K562 (cell line): ENCODE results near the gene GPR157. TPM values are rescaled to one million over a fixed set of nuclear protein-coding genes. Genes with fewer than 3 reads are reported as not detected.

Experiments used
- CTBP1 ChIP-seq: fragments of 450-650 bp; IDR thresholded peaks from 2 replicates; pipeline ENCODE4 v1.6.1; 2016; ENCODE audit warnings: borderline replicate concordance
- CXXC5 ChIP-seq: fragments of 250-450 bp; sonication (Bioruptor Pico); IDR thresholded peaks from 2 replicates; pipeline ENCODE4 v1.8.0; 2022; ENCODE audit warnings: inconsistent platforms, mild to moderate bottlenecking, moderate library complexity
- DNMT1 ChIP-seq: fragments of 450-650 bp; IDR thresholded peaks from 2 replicates; pipeline ENCODE4 v1.6.1; 2016; ENCODE audit warnings: antibody characterized with exemption, mild to moderate bottlenecking
- EHMT2 ChIP-seq: fragments of 450-650 bp; IDR thresholded peaks from 2 replicates; pipeline ENCODE4 v1.6.1; 2018; ENCODE audit warnings: antibody characterized with exemption
- EP300 ChIP-seq: IDR thresholded peaks from 2 replicates; pipeline ENCODE4 v1.6.1; 2012; ENCODE audit warnings: low read length, improper control_type of control experiment
- FOXP1 ChIP-seq: sonication (generic); formaldehyde crosslinking; IDR thresholded peaks from 2 replicates; pipeline ENCODE4 v1.8.0; 2022; ENCODE audit warnings: mild to moderate bottlenecking, missing genetic modification reagents
- HSF4 ChIP-seq: fragments of 250-450 bp; sonication (Bioruptor Pico); IDR thresholded peaks from 2 replicates; pipeline ENCODE4 v2.1.2; 2022; ENCODE audit warnings: mild to moderate bottlenecking, moderate library complexity, borderline replicate concordance
- KDM5B ChIP-seq: fragments of 200-600 bp; sonication (generic); IDR thresholded peaks from 2 replicates; pipeline ENCODE4 v1.6.1; 2012; ENCODE audit warnings: low read depth, mild to moderate bottlenecking, moderate library complexity, low read length, control low read depth, inconsistent platforms; ENCODE audit not compliant: insufficient replicate concordance
- MAFG ChIP-seq: fragments of 450-650 bp; conservative IDR thresholded peaks from 2 replicates; pipeline ENCODE4 v1.6.1; 2016; ENCODE audit warnings: missing genetic modification characterization, missing compliant biosample characterization
- NCOA6 ChIP-seq: fragments of 450-650 bp; IDR thresholded peaks from 2 replicates; pipeline ENCODE4 v1.6.1; 2017; ENCODE audit warnings: mild to moderate bottlenecking
- NRF1 ChIP-seq, 2 experiments: fragments of 450-650 bp; IDR thresholded peaks in 1 of 2; conservative IDR thresholded peaks in 1 of 2; 2 replicates each; pipeline ENCODE4 v1.6.1; 2014; ENCODE audit warnings: mild to moderate bottlenecking in 2 of 2
- RAD21 ChIP-seq, 2 experiments: fragments of 250-450 bp in 1 of 2; fragments of 450-650 bp in 1 of 2; sonication (Bioruptor Pico) in 1 of 2; formaldehyde crosslinking in 1 of 2; IDR thresholded peaks in 1 of 2; conservative IDR thresholded peaks in 1 of 2; 2 replicates each; pipeline versions ENCODE4 v1.4.0 to v1.8.0; 2020 to 2022; ENCODE audit warnings: mild to moderate bottlenecking in 2 of 2, moderate library complexity in 1 of 2
- SMARCA4 ChIP-seq: fragments of 450-650 bp; IDR thresholded peaks from 2 replicates; pipeline ENCODE4 v1.6.1; 2016
- SREBF2 ChIP-seq: sonication (generic); formaldehyde crosslinking; IDR thresholded peaks from 2 replicates; pipeline ENCODE4 v1.4.0; 2020; ENCODE audit warnings: mild to moderate bottlenecking, missing genetic modification reagents
- ZNF143 ChIP-seq: sonication (generic); formaldehyde crosslinking; IDR thresholded peaks from 2 replicates; pipeline ENCODE4 v1.9.0; 2022; ENCODE audit warnings: mild to moderate bottlenecking, missing genetic modification reagents
- ZNF184 ChIP-seq: sonication (generic); formaldehyde crosslinking; IDR thresholded peaks from 2 replicates; pipeline ENCODE4 v1.5.0; 2020; ENCODE audit warnings: missing genetic modification reagents
- ZNF24 ChIP-seq: fragments of 450-650 bp; IDR thresholded peaks from 2 replicates; pipeline ENCODE4 v1.6.1; 2016
- polyA plus RNA-seq, 8 experiments: library from polyadenylated mRNA; depleted of rRNA in 4 of 8; stranded (reverse) in 5 of 8; unstranded in 3 of 8; fragments of >200 nt; fragmentation: Nextera tagmentation in 2 of 8; fragmentation: Illumina TruSeq in 1 of 8; extraction: Ambion mirVana in 2 of 8; extraction: Trizol in 1 of 8; gene quantifications; 2 replicates each; pipeline versions ENCODE4 v1.2.1 to v1.2.3, GENCODE V29; 2011 to 2014; ENCODE audit warnings: inconsistent platforms in 1 of 8, missing spikeins in 1 of 8
- total RNA-seq, 7 experiments: library from RNA; depleted of rRNA in 6 of 7; stranded (reverse); fragments of >200 nt in 6 of 7; fragmentation: Illumina TruSeq in 2 of 7; extraction: Trizol in 2 of 7; gene quantifications; 2 replicates each; pipeline versions ENCODE4 v1.2.1 to v1.2.3, GENCODE V29; 2011 to 2021; ENCODE audit warnings: low replicate concordance in 1 of 7
- TF ChIP-seq, protein P1 (sequence below), 3 experiments: IDR thresholded peaks in 2 of 3; conservative IDR thresholded peaks in 1 of 3; 2 replicates each; pipeline ENCODE4 v1.5.1; 2011 to 2012; ENCODE audit warnings: low read length in 3 of 3, mild to moderate bottlenecking in 3 of 3, control low read depth in 2 of 3, improper control_type of control experiment in 1 of 3, inconsistent platforms in 1 of 3, low read depth in 1 of 3, mixed read lengths in 1 of 3, moderate library complexity in 1 of 3; ENCODE audit not compliant: insufficient read depth in 2 of 3
- TF ChIP-seq, protein P2 (sequence below): fragments of 250-450 bp; sonication (Bioruptor Pico); IDR thresholded peaks from 2 replicates; pipeline ENCODE4 v1.5.1; 2021; ENCODE audit warnings: mild to moderate bottlenecking
- TF ChIP-seq, protein P3 (sequence below): sonication (generic); formaldehyde crosslinking; IDR thresholded peaks from 2 replicates; pipeline ENCODE4 v1.8.1; 2023; ENCODE audit warnings: mild to moderate bottlenecking, missing genetic modification reagents
- TF ChIP-seq, protein P4 (sequence below): fragments of 250-450 bp; sonication (Bioruptor Pico); IDR thresholded peaks from 2 replicates; pipeline ENCODE4 v1.9.0; 2021; ENCODE audit warnings: mild to moderate bottlenecking, inconsistent platforms

GPR157 gene
- total and polyA plus RNA-seq, 9 of the 15 experiments (the other 6 are each of a cell fraction or from before 2014, with no cell fraction given) = 0.01 to 0.18 (median 0.04) TPM; not detected in 4

DNA sequence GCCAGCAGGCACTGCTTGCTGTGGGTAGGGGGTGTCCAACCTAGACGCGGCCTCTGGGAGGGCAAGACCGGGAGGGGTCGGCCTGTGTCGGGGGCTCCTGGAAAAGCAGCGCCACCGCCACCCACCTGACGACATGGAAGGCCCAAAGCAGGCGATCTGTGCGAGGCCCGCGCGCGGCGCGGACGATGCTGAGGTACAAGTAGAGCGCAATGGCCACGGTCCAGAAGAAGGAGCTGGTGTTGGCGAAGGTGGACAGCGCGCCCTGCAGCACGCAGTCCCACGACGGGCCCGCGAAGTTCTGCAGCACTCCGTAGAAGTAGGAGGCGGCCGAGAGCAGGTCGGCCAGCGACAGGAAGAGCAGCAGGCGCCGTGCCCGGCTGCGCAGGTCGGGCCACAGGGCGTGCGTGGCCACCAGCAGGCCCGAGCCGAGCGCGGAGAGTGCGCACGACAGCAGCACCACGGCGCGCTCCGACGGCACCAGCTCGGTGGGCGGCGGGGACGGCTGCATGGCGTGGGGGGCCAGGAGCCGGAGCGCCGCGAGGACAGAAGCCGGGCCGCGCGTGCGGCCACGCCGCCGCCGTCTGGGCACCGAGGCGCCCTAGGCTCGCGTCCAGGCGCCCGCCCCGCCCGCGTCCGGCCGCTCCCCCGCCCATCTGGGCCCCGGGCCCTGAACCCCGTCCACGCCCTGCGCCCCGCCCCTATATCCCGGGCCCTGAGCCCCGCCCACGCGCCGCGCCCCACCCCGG lies at the start of gene GPR157 (continued):
- TF ChIP-seq, protein P1, sequence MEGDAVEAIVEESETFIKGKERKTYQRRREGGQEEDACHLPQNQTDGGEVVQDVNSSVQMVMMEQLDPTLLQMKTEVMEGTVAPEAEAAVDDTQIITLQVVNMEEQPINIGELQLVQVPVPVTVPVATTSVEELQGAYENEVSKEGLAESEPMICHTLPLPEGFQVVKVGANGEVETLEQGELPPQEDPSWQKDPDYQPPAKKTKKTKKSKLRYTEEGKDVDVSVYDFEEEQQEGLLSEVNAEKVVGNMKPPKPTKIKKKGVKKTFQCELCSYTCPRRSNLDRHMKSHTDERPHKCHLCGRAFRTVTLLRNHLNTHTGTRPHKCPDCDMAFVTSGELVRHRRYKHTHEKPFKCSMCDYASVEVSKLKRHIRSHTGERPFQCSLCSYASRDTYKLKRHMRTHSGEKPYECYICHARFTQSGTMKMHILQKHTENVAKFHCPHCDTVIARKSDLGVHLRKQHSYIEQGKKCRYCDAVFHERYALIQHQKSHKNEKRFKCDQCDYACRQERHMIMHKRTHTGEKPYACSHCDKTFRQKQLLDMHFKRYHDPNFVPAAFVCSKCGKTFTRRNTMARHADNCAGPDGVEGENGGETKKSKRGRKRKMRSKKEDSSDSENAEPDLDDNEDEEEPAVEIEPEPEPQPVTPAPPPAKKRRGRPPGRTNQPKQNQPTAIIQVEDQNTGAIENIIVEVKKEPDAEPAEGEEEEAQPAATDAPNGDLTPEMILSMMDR (IDR thresholded peaks at IDR 0.05 in 2 of 3, conservative IDR thresholded peaks at IDR 0.05 in 1 of 3; ENCODE audit: insufficient read depth in 2 of 3, low read depth in 1 of 3, low read length in 3 of 3) = peak in 1 of 3 experiments; percentile 45; a peak in 2 of 6 replicates
- TF ChIP-seq, protein P2, sequence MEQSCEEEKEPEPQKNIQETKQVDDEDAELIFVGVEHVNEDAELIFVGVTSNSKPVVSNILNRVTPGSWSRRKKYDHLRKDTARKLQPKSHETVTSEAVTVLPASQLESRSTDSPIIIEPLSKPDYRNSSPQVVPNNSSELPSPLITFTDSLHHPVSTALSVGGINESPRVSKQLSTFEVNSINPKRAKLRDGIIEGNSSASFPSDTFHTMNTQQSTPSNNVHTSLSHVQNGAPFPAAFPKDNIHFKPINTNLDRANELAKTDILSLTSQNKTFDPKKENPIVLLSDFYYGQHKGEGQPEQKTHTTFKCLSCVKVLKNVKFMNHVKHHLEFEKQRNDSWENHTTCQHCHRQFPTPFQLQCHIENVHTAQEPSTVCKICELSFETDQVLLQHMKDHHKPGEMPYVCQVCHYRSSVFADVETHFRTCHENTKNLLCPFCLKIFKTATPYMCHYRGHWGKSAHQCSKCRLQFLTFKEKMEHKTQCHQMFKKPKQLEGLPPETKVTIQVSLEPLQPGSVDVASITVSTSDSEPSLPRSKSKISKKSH (CRISPR knock-in tag) = no peak
- TF ChIP-seq, protein P3, sequence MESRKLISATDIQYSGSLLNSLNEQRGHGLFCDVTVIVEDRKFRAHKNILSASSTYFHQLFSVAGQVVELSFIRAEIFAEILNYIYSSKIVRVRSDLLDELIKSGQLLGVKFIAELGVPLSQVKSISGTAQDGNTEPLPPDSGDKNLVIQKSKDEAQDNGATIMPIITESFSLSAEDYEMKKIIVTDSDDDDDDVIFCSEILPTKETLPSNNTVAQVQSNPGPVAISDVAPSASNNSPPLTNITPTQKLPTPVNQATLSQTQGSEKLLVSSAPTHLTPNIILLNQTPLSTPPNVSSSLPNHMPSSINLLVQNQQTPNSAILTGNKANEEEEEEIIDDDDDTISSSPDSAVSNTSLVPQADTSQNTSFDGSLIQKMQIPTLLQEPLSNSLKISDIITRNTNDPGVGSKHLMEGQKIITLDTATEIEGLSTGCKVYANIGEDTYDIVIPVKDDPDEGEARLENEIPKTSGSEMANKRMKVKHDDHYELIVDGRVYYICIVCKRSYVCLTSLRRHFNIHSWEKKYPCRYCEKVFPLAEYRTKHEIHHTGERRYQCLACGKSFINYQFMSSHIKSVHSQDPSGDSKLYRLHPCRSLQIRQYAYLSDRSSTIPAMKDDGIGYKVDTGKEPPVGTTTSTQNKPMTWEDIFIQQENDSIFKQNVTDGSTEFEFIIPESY (CRISPR knock-in tag) = peak; percentile 69; the same call in 1 of the 2 replicates
- TF ChIP-seq NCOA6 (peak; percentile 75), FOXP1 (peak; percentile 80; the same call in 1 of the 2 replicates), CXXC5 (peak; percentile 62; the same call in 1 of the 2 replicates), ZNF184 (CRISPR knock-in tag) (0 out of 2 replicates have a peak, but pooled peaks have one; percentile 25), DNMT1 (no peak), EP300 (no peak), MAFG (tag) (no peak), SMARCA4 (no peak), ZNF24 (0 out of 2 replicates have a peak, but pooled peaks have one; percentile 33), ZNF143 (CRISPR knock-in tag) (no peak), RAD21 (CRISPR knock-in tag; conservative IDR thresholded peaks at IDR 0.05 in 1 of 2, IDR thresholded peaks at IDR 0.05 in 1 of 2) (no peak), KDM5B (no peak), EHMT2 (no peak), CTBP1 (peak; percentile 61; the same call in 1 of the 2 replicates), HSF4 (CRISPR knock-in tag) (no peak), SREBF2 (CRISPR knock-in tag) (no peak), NRF1 (conservative IDR thresholded peaks at IDR 0.05 in 1 of 2, IDR thresholded peaks at IDR 0.05 in 1 of 2) (peak; percentile 79 to 84)
- TF ChIP-seq, protein P4, sequence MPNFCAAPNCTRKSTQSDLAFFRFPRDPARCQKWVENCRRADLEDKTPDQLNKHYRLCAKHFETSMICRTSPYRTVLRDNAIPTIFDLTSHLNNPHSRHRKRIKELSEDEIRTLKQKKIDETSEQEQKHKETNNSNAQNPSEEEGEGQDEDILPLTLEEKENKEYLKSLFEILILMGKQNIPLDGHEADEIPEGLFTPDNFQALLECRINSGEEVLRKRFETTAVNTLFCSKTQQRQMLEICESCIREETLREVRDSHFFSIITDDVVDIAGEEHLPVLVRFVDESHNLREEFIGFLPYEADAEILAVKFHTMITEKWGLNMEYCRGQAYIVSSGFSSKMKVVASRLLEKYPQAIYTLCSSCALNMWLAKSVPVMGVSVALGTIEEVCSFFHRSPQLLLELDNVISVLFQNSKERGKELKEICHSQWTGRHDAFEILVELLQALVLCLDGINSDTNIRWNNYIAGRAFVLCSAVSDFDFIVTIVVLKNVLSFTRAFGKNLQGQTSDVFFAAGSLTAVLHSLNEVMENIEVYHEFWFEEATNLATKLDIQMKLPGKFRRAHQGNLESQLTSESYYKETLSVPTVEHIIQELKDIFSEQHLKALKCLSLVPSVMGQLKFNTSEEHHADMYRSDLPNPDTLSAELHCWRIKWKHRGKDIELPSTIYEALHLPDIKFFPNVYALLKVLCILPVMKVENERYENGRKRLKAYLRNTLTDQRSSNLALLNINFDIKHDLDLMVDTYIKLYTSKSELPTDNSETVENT = peak; percentile 60; the same call in 1 of the 2 replicates
